ENCODE data around the gene PGAP2.

DNA sequence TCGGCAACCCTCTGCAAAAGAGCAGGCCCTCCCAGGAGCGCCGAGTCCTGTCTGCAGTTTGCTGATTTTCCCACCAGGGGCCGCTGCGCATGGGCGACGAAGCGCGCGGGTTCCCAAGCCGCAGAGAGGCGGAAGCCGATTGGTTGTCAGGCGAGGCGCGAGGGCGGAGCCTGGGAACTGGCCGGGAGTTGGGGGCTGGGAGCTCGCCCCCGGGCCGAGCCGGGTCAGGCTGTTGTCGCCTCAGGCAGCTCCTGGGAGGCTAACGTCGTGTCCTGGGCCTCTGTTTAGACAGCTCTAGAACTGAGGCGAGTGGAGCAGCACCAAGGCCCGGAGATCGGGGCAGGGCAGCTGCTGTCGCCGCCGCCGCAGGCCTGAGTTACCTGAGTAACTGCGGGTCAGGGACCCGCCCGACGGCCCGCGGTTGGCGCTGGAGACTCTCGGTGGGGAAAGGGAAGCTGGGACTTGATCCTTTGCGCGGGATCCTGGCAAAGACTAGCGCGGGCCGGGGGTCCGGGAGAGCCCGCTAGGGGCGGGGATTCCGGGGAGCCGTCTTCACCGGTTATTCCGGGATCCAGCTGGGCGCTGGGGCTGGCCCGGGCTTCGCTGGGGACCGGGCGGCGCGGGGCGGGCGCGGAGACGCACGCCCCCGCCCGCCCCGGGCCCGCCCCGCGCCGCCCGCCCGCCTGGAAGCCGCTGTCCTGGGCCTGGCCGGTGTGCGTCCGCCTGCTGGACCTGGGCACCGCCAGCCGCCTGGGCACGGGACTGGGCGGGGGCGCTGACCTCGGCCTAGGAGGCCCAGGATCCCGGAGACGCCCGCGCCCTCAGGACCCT lies 46.8 kb downstream of the PGAP2 start, which contains the start of gene STIM1:
- TF ChIP-seq CTCF (IDR thresholded peaks at IDR 0.05) (peak; percentile 98 to 100 (median 99)), EP300 (IDR thresholded peaks at IDR 0.05) (no peak), POLR2A (IDR thresholded peaks at IDR 0.05; ENCODE audit: low read depth) (peak; percentile 78)

Data from esophagus muscularis mucosa (tissue), 4 donors.